HK-2 (cell line): ENCODE measurements around the gene SORCS2.

Experiments used
- DNase-seq: peaks from one replicate; pipeline ENCODE4 v3.0.0-alpha.2; 2018; ENCODE audit not compliant: unreplicated experiment

SORCS2 gene

DNA sequence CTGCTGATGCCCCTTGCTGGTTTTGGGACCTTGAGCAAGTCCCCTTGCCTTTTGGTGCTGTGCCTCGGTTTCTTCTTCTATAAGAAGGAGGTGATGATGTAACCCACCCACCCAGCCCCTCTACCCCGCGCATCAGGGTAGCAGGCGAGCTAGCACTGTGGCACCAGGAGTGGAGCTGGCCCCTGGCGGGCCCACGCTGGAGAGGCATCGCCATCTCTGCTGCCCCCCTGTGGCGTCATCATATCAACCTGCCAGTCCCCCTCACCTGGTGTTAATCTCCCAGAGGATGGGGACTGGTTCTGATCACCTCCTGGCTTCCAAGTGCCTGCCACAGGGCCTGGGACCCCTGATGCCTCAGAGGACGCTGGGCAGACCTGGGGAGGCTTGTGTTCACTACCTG is 6.3 kb upstream of the SORCS2 start:
- DNase-seq, result no peak

DNA sequence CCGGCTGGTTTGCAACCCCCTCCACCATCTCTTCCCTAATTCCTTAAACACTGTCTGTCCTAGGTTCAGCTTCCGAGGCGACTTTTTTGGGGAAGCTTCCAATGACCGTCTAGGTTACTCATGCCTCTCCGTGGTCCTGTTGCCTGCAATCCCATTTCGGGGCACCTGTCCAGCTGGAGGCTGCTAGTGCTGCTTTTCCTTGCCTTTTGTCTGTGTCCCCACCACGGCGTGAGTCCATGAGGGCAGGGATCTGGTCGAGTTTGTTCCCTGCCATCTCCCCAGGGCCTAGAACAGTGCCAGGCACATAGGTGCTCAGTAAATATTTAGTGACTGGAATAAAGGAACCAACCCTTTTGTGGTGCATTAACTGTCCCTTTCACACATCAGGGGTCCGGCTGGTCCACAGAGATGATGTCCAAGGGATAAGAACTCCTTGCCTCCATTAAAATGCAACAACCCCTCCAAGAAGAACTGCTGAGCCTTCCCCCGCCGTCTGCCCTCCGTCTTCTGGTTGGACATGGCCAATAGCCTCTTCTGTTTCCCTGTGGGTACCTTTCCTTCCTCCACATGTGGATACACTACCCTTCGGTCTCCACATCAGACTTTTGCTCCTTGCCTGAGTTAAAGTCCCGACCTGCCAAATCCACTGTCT is 5.7 kb upstream of the SORCS2 start:
- no peak for DNase-seq

DNA sequence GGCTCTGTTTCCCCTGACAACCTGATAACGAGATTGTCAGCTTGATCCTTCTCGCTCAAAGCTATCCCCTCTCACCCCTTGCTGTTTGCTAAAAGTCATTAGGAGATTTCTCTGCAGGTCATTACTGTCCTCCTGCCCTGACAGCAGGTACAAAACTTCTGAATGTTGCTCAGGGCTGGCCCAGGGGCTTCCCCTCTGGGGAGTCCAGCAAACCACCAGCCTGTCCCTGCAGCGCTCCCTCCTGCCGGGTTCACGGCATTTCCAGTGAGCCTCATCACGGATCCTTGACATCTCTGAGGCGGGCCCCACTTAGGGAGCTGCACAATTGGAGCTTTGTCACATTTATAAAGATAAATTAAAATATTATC is 5.2 kb upstream of the SORCS2 start:
- no peak for DNase-seq

DNA sequence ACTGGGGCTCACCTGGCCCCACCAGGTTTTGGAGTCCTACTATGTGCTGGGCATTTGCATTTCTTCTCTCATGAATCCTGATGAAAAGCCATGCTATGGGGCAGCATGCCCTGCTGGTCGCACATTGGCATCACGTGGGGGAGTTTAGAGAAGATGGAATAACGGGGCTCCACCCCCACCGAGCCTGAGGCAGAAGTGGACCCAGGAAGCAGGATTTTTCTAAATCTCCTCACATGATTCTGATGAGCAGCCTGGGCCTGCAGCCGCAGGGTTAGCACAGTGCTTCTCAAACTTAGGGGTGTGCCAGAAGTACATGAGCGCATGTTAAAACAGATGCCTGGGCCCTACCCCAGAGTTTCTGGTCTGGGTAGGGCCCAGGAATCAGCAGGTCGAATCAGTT is 4.6 kb upstream of the SORCS2 start:
- no peak for DNase-seq

DNA sequence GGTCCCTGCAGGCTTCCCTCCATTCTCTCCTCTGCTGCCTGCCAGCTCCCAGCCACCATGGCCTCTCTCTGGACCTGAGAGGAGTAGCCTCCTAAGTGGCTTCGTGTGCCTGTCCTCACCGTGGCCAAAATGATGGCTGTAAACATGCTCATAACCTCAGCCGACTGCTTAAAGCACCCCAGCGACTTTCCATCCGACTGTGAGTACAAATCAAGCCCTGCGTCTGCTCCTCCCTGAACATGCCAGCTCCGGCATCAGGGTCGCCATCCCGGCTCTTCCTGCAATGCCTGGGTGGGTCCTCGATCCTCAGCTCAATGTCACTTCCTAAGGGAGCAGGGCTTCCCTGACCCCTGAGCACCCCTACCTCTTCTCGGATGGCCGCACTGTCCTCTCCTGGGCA is 3.3 kb upstream of the SORCS2 start:
- DNase-seq, result no peak

DNA sequence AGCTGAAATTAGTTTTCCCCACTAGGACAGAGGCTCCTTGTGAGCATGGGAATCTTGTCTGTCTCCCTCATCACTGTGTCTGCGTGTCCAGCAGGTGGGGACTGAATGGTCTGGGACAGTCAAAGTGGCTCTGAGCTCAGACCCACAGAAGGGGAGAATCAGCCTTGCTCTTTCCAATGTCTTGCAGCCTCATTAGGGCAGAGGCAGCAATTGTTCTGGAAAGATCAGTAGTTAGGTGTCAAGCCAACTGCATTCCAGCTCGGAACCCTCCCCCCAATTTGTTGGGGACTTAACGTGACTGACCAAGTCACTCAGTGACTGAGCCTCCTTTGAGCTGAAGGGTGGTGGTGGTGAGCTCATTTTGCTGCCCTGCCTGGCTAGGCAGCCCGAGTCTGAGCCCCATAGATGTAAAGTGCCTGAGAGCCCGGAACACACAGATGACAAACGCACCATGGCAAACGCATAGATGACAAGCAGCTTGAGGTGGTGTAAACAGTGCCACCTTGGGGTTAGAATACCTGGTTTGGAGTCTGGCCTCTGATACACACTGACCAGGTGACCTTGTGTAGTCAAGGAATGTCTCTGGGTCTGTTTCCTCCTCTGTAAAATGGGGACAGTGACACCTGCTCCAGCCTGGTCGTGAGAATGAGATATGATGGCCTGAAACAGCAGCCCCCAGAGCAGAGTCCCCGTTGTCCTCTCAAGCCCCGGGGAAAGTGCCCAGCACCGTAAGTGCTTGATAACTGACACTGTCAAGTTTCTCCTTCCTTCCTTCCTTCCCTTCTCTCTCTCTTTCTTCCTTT is 2.7 kb upstream of the SORCS2 start:
- no peak for DNase-seq

DNA sequence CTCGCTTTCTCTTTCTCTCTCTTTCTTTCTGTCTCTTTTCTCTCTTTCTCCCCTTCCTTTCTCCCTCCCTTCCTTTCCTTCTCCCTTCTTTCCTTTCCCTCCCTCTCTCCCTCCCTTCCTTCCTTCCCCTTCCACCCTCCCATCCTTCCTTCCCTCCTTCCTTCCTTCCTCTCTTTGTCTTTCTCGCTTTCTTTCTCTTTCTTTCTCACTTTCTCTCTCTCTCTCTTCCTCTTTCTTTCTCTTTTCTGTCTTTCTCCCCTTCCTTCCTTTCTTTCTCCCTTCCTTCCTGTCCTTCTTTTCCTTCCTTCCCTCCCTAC is 2.1 kb upstream of the SORCS2 start:
- no peak for DNase-seq

DNA sequence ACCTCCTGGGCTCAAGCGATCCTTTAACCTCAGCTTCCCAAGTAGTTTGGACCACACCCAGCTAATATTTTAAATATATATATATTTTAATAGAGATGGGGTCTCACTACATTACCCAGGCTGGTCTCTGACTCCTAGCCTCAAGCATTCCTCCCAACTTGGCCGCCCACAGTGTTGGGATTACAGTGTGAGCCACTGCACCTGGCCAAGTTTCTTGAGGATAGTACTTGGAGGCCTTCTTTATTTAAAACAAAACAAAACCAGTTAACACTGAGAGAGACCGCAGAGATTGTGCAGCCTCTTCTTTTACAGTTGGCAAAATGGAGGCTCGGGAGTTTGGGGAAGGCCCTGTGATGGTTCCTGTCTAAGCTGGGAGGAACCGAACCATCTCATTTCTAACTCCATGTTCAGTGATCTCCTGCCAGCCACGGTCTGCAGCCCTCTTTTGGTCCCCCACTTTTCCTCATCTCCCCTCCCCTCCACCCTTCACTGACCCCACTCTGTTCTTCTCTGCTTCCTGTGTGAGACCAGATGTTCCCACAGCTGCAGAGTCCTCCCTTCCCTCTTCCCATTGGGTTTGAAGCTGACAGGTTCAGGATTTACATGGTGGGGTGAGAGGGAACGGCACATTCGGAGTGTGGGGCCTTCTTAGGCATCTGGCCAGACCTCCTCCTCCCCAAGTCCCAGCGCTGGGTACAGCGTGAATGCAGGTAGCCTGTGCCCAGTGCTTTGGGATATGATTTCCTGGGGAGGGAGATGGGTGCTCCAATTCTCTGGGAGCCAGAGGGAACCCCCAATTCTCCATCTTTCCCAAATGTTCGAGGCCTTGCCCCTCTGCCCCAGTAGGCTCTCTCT is 1.4 kb upstream of the SORCS2 start:
- DNase-seq, result no peak

DNA sequence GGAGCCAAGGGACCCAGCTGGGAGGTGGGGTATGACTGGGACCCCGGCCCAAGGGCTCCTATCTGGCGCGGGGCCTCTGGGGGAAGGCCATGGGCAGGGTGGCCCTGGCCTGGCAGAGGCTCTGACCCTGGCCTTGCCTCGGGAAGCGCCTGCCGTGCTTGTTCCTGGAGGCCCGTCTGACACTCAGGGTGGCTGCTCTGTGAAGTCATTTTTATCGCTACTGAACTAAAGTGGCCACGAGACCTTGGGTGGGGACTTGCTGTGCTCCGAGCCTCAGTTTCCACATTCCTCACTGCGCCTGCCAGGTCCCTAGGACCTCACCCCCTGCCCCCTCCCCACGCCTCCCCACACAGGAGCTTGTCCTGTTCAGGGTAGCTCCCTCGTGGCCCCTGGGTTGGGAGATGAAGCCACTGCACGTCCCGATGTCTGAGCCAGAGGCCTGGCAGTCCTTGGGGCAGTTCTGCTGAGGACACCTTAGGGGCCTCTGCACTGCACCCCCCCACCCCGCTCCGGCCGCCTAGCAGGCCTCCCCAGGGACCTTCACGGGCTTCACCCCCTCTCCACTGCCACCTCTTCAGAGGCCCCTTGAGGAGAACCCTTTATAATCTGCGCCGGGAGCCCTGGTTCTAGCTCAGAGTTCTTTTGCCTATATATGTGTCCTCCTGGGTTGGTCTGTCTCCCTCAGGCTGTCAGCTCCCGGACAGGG is 639 bp upstream of the SORCS2 start:
- DNase-seq, result no peak

DNA sequence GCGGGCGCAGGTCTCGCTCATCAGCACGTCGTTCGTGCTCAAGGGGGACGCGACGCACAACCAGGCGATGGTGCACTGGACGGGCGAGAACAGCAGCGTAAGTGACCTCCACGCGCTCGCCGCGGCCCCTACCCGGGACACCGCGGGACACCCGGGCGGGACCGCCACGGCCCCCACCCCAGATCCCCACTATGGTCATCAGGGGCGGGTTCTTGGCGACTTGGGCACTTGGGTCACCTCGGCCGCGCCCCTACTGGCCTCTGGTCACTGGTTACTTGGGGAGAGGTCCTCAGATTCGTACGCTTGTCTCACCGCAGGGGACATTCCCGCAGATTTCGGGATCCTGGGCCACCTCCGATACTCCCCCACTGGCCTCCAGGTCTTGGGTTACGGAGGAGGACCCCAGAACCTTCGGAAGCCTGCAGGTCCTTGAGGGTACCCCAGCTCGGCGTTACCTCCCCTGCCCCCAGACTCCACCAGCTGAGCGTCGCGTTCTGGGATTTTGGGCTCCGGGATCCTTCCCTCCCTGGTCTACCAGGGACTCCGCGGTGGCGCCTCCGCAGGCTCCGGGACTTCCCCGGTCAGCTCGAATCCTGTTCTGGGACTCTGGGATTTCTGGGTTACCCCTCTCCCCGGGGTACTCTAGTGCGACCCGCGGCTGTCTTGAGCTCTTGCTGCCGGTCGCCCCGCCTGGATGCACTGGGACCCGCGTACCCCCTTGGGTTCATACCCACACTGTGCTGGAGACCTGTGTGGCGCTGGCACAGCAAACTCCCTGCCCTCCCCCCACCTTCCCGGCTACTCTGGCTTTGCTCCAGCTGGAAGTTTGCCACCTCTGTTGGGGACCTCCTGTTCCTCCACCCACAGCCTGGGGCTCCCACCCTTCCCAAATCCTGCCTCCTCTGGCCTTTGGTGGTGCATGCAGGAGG is 956 bp downstream of the SORCS2 start:
- DNase-seq, result no peak

DNA sequence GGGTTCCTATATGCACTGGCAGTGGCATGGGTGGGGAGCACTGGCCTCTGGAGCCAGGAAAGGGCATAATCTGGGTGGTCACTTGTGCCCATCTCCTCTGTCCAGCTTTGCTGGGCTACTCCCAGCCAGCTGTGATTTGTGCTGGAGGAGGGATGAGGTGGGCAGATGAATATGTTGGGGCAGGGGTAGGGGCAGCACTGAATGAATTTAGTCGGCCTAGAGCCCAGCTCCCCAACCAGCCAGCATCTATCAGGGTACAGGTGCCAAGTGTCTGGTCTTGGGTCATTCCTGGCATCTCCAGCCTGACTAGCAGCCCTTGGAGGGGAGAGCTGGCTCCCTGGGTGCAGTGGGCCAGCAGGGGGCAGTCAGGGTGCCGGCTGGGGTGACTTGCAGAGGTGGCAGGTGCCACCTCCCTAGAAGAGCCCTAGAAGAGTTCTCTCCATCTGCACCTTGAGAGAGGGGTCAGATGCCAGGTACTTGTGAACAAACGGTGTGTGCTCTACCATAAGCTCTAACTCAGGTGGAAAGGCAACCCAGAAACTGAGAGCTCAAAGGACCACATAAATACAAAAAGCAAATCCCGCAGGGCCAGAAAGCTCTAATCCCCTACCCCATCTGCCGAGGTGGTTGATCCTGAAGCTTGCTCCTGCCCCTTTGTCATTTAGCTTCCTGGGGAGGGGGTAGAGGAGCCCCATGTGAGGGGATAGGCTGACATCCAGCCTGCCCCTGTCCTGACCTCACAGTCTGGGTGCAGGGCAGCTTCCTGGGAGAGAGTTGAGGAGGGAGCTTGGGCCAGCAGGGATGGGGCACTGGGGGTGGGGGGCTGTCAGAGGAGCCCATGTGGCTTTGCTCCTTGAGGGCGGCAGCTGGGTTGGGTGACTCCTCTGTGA is 2.2 kb downstream of the SORCS2 start:
- no peak for DNase-seq

DNA sequence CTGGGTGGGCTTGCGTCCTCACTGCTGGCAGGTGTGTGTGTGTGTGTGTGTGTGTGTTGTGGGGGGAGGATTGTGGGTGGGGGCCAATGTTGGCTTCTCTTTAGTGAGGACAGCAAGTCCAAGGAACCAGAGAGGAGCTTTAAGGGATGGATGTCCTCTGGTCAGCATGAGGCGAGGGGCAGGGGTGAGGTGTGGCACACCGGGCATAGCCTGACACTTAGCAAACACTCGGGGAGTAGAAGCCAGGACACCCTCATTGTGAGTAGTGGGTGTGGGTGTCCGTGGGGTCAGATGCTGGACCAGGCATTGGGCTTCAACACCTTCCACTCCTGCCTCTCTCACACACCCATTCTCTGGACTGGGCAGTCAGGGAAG is 2.8 kb downstream of the SORCS2 start:
- DNase-seq, result no peak

DNA sequence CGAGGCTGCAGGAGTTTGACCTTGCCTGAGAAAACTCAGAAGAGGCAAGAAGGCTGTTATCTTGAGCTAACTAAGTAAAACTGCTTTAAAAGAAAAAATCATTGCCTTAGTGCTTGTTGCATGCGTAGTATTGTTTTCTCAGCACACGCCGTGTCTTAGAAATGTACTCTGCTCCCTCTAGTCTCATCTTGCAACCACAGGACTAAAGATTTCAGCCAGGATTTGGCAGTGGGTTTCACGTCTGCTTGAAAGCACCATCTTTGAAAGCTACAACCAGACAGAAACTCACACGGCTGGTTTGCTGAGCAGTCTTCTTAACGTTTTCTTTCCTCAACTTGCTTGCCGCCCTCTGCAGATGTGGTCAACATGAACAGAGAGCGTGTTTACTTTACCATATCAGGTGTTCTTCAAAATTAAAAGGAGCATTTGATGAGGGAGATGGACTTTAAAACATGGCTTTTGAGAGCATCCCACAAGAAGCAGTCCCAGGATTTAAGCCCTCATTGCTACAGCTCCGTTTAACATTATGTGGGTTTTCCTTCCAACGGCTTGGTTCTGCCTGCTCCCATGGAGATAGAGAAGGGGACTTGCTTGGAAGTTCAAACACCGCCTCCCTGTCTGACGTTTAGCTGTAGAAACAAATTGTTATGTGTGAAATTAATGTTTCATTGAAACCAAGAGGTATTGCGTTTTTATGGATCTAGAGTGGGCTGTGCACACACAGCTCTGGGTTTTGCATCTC is 3.4 kb downstream of the SORCS2 start:
- no peak for DNase-seq

DNA sequence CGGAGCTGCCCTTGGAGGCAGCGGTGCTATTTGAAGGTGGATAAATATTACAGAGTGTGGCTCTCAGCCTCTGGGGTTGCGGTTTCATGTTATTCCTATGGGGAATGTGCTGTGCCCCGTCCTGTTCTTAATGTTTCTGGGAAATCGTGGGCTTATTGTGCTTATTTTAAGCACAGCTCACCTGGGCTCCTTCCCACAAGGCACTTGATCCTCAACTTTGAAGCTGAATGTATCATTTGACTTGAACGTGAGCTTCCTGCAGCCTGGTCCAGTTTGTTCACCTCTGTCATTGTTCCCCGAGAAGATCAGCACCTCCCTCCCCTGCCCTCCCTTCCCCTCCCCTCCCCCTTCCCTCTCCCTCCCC is 3.9 kb downstream of the SORCS2 start:
- no peak for DNase-seq

DNA sequence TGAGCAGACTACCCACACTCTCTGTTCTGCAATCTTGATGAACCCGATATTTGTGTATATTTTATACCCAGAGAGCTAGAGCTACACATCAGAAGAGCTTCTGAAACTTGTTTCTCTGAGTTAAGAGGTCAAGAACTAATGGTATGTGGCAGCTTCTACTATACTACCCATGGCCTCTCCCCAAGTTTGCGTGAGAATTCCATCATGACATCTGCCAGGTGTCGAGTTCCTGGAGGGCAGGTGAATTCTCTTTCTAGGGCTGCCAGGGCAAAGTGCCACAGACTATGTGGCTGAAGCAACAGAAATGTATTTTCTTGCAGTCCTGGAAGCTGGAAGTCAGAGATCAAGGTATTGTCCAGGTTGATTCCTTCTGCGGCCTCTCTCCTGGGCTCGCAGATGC is 4.4 kb downstream of the SORCS2 start:
- no peak for DNase-seq

DNA sequence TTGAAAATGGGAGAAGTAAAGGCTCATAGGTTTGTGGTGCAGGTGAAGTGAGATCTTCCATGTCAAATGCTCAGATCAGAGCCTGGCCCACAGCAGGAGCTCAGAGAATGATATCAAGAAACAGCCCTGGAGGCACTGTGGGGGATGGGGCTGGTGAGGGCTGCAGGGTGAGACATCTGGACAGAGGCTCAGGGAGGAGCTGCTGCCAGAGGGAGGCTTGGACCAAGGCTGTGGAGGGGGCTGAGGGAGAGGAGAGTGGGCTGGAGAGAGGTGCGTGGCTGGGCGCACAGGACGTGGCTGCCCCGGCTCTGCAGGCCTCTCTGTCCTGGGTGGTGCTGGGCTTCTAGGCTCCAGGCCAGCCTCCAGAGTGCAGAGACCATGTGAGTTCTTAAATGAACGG is 5.6 kb downstream of the SORCS2 start:
- DNase-seq, result no peak

DNA sequence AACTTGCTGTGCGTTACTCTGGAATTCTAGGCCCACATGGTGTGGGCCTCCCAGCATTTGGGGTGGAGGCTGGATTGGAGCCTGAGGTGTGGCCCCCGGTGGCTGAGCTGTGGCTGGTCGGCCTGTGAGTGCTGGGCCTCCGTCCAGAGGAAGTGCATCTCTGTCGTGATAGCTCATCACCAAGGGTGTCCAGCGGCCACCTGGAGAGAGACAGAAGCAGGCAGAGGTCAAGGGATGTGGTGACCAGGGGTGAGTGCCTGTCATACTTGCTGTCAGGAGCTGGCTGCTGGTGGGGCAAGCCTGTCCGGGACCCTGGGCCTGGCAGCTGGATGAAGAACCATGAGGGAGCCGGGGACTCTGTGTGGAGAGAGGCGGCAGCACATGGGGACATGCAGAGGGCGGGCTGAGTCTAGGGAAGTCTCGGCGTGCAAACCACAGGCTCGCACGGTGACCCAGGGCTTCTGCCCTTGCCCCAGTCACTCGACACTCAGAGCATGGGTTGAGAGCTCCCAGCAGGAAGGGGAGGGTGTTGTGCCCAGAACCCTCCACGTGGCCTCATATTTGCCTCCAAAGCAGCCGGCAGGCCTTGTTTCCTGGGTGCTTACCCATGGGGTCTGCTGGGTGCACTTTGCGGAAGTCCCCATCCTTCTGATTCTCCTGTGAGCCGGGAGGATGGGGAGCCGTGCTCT is 6.2 kb downstream of the SORCS2 start:
- no peak for DNase-seq

DNA sequence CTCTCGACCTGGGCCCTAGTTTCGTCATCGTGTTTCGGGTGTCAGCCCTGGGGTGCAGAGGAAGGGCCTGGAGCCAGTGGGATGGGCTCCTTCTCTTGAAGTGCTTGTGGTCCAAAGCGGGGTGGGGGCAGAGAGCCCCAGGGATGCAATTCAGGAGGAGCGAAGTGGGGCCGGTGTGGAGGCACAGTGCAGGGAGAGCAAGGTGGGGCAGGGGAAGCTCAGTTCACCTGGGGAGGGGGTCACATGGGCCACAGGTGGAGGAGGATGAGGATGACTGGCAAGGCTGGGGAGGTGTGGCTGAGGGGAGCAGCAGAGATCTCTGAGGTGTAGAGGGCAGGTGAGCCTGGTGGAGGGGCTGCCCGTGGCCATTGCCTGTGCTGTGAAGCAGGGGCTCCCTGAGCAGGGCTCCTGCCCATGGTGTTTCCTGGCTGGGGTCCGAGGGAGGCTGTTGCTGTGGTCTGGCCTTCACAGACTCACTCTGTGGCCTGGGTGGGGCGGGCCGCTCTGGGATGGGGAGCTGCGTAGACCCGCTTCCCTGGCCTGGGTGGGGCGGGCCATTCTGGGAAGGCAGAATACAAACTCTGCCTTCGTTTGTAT is 6.9 kb downstream of the SORCS2 start:
- no peak for DNase-seq
